DOHH2 (cell line): Measurements from ENCODE around the gene ZNF557.

ENCODE experiments used
- EZH2phosphoT487 ChIP-seq: fragments of 200-600 bp; sonication (generic); IDR thresholded peaks from 2 replicates; pipeline ENCODE4 v1.6.1; 2017; ENCODE audit warnings: borderline replicate concordance, mild to moderate bottlenecking, antibody characterized with exemption, low read length, moderate library complexity, mixed read lengths
- TF ChIP-seq, protein P1 (sequence below): fragments of 200-600 bp; sonication (generic); IDR thresholded peaks from one replicate; pipeline ENCODE4 v1.5.1; 2014; ENCODE audit warnings: antibody characterized with exemption, mild to moderate bottlenecking, low read depth, low read length; ENCODE audit not compliant: poor library complexity, severe bottlenecking

DNA sequence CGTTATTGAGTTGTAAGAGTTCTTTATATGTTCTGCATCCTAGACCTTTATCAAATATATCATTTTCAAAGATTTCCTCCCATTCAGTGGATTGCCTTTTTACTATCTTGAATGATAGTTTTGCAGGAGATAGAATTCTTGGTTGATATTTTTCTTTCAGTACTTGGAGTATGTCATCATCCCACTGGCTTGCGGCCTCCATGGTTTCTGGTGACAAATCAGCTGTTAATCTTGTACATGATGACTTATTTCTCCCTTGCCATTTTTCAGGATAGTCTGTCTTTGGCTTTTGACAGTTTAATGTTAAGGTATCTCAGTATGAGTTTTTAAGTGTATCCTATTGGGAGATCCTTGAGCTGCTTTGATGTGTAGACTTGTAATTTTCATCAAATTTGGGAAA lies 8.5 kb downstream of the ZNF557 start:
- no peak for TF ChIP-seq EZH2phosphoT487
- TF ChIP-seq, protein P1, sequence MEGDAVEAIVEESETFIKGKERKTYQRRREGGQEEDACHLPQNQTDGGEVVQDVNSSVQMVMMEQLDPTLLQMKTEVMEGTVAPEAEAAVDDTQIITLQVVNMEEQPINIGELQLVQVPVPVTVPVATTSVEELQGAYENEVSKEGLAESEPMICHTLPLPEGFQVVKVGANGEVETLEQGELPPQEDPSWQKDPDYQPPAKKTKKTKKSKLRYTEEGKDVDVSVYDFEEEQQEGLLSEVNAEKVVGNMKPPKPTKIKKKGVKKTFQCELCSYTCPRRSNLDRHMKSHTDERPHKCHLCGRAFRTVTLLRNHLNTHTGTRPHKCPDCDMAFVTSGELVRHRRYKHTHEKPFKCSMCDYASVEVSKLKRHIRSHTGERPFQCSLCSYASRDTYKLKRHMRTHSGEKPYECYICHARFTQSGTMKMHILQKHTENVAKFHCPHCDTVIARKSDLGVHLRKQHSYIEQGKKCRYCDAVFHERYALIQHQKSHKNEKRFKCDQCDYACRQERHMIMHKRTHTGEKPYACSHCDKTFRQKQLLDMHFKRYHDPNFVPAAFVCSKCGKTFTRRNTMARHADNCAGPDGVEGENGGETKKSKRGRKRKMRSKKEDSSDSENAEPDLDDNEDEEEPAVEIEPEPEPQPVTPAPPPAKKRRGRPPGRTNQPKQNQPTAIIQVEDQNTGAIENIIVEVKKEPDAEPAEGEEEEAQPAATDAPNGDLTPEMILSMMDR = no peak
